ENCODE measurements around the gene SAMD4A. TPM values are rescaled to one million over a fixed set of nuclear protein-coding genes. Genes with fewer than 3 reads are reported as not detected.

The SAMD4A gene
- total RNA-seq, 1 experiment from 2014 or later: 9.6 TPM

DNA sequence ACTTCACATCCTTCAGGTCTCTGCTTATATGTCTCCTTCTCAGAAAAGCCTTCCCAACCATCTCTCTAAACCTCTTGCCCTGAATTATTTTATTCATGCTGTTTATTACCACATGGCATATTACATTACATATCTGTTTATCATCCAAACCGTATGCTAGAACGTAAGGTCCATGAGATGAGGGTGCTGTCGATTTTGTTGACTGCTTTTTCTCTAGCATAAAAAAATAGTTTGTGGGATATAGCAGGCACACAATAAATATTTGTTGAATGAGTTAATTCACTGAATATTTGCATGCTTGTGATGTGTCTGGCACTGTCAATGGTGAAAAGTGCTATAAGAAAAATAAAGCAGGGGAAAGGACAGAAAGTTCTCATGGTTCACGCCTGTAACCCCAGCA, 22.9 kb downstream of the SAMD4A start:
- Histone ChIP-seq H4K5ac (ENCODE audit: insufficient read length, low read depth, low read length) (no peak overlapping the region), H3K9ac (ENCODE audit: extremely low read depth, insufficient read length, low read length) (no peak overlapping the region), H2AK5ac (ENCODE audit: insufficient read length, low read length) (no peak overlapping the region), H2AFZ (ENCODE audit: low read length) (no peak overlapping the region), H3K23ac (ENCODE audit: insufficient read length, low read depth, low read length) (no peak overlapping the region), H2BK5ac (ENCODE audit: insufficient read length, low read length) (no peak overlapping the region), H3K27ac (ENCODE audit: insufficient read length, low read depth, low read length) (no peak overlapping the region), H4K91ac (ENCODE audit: insufficient read length, low read depth, low read length) (no peak overlapping the region), H3K4me1 (ENCODE audit: insufficient read depth, low read length) (no peaks in the 10 kb centered on the region), H3K9me3 (ENCODE audit: control insufficient read depth, low read depth, low read length) (no peaks in the 10 kb centered on the region), H2BK12ac (ENCODE audit: insufficient read length, low read depth, low read length) (no peak overlapping the region), H3K56ac (ENCODE audit: insufficient read length, low read depth, low read length) (no peak overlapping the region), H3T11ph (ENCODE audit: low read length) (no peak overlapping the region), H3K4ac (ENCODE audit: low read depth, low read length) (no peak overlapping the region), H3K4me2 (ENCODE audit: insufficient read depth, insufficient read length, low read length) (no peak overlapping the region), H3K79me2 (ENCODE audit: insufficient read depth, low read length) (no peaks in the 10 kb centered on the region; the same call in 1 of the 2 replicates), H3K18ac (ENCODE audit: insufficient read length, low read depth, low read length) (no peak overlapping the region), H2BK20ac (ENCODE audit: low read depth, low read length, poor library complexity, severe bottlenecking) (no peak overlapping the region), H3K14ac (ENCODE audit: insufficient read depth, low read length) (no peak overlapping the region), H3K27me3 (ENCODE audit: insufficient read depth, low read length) (no peaks in the 10 kb centered on the region), H4K20me1 (ENCODE audit: control insufficient read depth, insufficient read depth, insufficient read length) (no peaks in the 10 kb centered on the region), H2BK120ac (ENCODE audit: low read depth, low read length, poor library complexity, severe bottlenecking) (no peak overlapping the region), H4K8ac (replicated peaks; ENCODE audit: insufficient read length, low read depth, low read length) (no peak overlapping the region), H3K79me1 (ENCODE audit: insufficient read depth, low read depth, low read length, poor library complexity, severe bottlenecking) (no peaks in the 10 kb centered on the region), H3K23me2 (ENCODE audit: insufficient read length, low read depth, low read length, poor library complexity, severe bottlenecking) (no peaks in the 10 kb centered on the region), H2BK15ac (ENCODE audit: low read depth, low read length) (no peak overlapping the region)
- H3K4me1 Mint-ChIP-seq: peaks cover 0 to 3% of the 10 kb centered on the region in 2 experiments; a peak in 1 of 4 replicates
- no peak overlapping the region for H3K4me3 Mint-ChIP-seq
- no peak for DNase-seq
- no peaks in the 10 kb centered on the region for H3K27me3 Mint-ChIP-seq (ENCODE audit: low read depth)
- H3K9me3 Mint-ChIP-seq: no peaks in the 10 kb centered on the region
- no CpG with 5 or more reads among the region's 4 CpGs for WGBS (ENCODE audit: extremely low coverage, insufficient read length, low lambda C conversion rate)
- no peak for TF ChIP-seq CTCF (conservative IDR thresholded peaks at IDR 0.05)
- H3K27ac Mint-ChIP-seq: no peak overlapping the region
- no peaks in the 10 kb centered on the region for H3K36me3 Mint-ChIP-seq (ENCODE audit: insufficient read depth in 1 of 3, low read depth in 3 of 3)
